Measurements from ENCODE around the gene TNFSF13B. TPM values are rescaled to one million over a fixed set of nuclear protein-coding genes. Genes with fewer than 3 reads are reported as not detected.
"Not testable (repeated sequence)": the region's sequence is repeated elsewhere in the genome, so short reads cannot be mapped to it uniquely, and the experiment has no call there.

The TNFSF13B gene
- total RNA-seq, 2 donors from 2014 or later, result 0.35 to 1.5 TPM

DNA sequence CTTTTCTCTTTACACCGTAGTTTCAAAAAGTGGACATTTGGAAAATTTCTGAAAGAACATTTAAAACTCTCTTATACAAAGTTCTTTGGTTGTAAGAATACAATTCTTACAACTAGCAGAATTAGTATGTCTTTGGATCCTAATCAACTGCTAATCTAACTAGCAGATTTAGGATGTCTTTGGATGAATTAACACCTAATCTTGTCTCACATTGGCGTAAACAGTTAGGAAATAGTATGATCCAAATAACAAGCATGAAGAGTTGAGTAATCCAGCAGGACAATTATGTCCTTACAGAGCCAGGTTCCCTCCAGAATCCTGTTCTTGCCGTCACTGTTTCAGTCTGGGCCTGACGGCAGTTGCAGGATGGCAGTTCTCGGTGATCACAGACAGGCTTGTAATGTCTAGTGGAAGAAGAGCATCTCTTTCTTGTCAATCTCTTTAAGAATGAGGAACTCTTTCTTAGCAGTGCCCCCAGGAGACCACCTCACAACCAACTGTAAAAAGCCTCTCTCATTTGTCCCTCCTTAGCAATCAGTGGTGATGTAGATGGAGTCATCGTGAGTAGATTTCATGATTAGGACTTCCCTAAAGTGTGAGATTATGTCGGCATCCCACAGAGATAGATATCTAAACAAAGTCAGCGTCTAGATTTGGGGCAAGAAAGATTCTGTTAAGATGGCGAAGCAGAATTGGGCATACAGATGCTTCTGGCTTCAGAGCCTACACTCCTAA lies 5.7 kb upstream of the TNFSF13B start:
- DNase-seq, result no peak
- Mint-ChIP-seq H3K36me3 (ENCODE audit: low read depth) (peaks cover 2% of the 10 kb centered on the region), H3K27me3 (ENCODE audit: insufficient read depth) (no peaks in the 10 kb centered on the region), H3K9me3 (no peaks in the 10 kb centered on the region), H3K4me3 (no peak overlapping the region), H3K27ac (no peak overlapping the region), H3K4me1 (no peaks in the 10 kb centered on the region)
- no peak overlapping the region for H3K27ac ChIP-seq (ENCODE audit: low read depth, low read length)
- H3K36me3 ChIP-seq (ENCODE audit: control insufficient read depth, insufficient read depth, low read length), result no peaks in the 10 kb centered on the region
- H3K4me3 ChIP-seq (ENCODE audit: low read length), result no peak overlapping the region
- H3K9ac ChIP-seq (ENCODE audit: extremely low read depth, low read length, poor library complexity, severe bottlenecking), result no peak overlapping the region
- WGBS, 2 experiments (ENCODE audit: insufficient coverage in 1 of 2, insufficient read length in 1 of 2), result 93 to 96% methylated on average over 3 to 8 of the region's 9 CpGs
- no peaks in the 10 kb centered on the region for H3K27me3 ChIP-seq (ENCODE audit: control insufficient read depth, insufficient read depth, low read length, poor library complexity, severe bottlenecking)
- no peaks in the 10 kb centered on the region for H3K4me1 ChIP-seq (ENCODE audit: control insufficient read depth, insufficient read depth, low read length)
- TF ChIP-seq, protein P1, sequence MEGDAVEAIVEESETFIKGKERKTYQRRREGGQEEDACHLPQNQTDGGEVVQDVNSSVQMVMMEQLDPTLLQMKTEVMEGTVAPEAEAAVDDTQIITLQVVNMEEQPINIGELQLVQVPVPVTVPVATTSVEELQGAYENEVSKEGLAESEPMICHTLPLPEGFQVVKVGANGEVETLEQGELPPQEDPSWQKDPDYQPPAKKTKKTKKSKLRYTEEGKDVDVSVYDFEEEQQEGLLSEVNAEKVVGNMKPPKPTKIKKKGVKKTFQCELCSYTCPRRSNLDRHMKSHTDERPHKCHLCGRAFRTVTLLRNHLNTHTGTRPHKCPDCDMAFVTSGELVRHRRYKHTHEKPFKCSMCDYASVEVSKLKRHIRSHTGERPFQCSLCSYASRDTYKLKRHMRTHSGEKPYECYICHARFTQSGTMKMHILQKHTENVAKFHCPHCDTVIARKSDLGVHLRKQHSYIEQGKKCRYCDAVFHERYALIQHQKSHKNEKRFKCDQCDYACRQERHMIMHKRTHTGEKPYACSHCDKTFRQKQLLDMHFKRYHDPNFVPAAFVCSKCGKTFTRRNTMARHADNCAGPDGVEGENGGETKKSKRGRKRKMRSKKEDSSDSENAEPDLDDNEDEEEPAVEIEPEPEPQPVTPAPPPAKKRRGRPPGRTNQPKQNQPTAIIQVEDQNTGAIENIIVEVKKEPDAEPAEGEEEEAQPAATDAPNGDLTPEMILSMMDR (conservative IDR thresholded peaks at IDR 0.05), result no peak
- no peaks in the 10 kb centered on the region for H3K9me3 ChIP-seq (ENCODE audit: control insufficient read depth, low read length)

DNA sequence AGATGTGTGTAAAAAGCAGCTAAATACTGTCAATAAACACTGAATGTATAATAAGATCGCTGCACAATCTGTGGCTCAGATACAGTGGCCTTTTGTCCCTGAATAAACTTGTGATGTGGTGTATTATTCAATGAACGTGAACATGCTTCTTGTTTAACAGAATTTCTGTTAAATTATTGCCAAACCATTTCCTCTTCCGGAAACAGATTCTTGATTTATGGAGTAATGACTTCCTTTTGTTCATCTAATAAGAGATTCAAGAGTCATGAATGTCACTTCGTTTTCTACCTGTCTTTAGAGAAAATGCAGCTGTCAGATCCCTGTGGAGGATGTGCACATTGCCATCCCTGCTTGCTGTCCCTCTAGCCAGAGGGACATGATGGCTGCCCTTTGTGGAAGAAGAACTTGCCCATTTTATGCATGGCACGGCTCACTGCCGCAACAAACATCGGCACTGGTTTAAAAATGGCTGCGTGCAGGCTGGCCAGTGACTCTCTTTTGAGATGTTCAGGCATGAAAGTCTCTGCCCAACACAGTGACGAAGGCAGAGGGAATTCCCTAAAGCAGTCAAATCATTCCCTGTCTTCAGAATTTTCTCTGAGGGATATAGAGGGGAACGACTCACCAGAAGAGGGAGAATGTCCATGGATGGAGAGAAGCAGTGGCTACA lies 3.1 kb upstream of the TNFSF13B start:
- no peaks in the 10 kb centered on the region for H3K27me3 ChIP-seq (ENCODE audit: control insufficient read depth, insufficient read depth, low read length, poor library complexity, severe bottlenecking)
- WGBS, 2 experiments (ENCODE audit: insufficient coverage in 1 of 2, insufficient read length in 1 of 2), result 88% methylated on average over 8 to 10 of the region's 10 CpGs
- no peak overlapping the region for H3K9ac ChIP-seq (ENCODE audit: extremely low read depth, low read length, poor library complexity, severe bottlenecking)
- Mint-ChIP-seq H3K36me3 (ENCODE audit: low read depth) (peaks cover 2% of the 10 kb centered on the region), H3K9me3 (no peaks in the 10 kb centered on the region), H3K4me1 (peaks cover 2% of the 10 kb centered on the region), H3K27me3 (ENCODE audit: insufficient read depth) (no peaks in the 10 kb centered on the region), H3K4me3 (no peak overlapping the region), H3K27ac (no peak overlapping the region)
- no peaks in the 10 kb centered on the region for H3K36me3 ChIP-seq (ENCODE audit: control insufficient read depth, insufficient read depth, low read length)
- no peak for DNase-seq
- no peak overlapping the region for H3K27ac ChIP-seq (ENCODE audit: low read depth, low read length)
- no peaks in the 10 kb centered on the region for H3K4me1 ChIP-seq (ENCODE audit: control insufficient read depth, insufficient read depth, low read length)
- H3K4me3 ChIP-seq (ENCODE audit: low read length), result no peak overlapping the region
- TF ChIP-seq, protein P1 (conservative IDR thresholded peaks at IDR 0.05), result no peak
- no peaks in the 10 kb centered on the region for H3K9me3 ChIP-seq (ENCODE audit: control insufficient read depth, low read length)

DNA sequence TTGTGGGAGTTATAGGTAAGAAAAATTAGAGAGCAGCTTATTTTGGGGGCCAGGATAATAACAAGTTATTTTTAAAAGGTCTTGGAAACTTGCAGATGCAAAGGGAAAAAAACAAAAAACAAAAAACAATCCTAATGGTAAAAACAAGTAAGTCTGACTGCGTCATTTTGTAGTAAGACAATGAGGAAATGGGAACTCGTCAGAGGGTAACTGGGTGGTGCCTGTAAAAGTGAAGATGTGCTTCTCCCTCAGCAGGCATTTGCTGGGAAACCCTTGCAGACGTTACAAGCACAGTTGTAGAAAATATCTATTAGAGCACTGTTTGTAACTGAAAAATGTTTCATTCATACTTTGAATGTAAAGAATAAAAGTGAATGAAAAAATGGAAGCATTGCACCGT lies 2.2 kb upstream of the TNFSF13B start:
- H3K9me3 Mint-ChIP-seq, result no peaks in the 10 kb centered on the region
- Histone ChIP-seq H3K36me3 (ENCODE audit: control insufficient read depth, insufficient read depth, low read length) (no peaks in the 10 kb centered on the region), H3K27ac (ENCODE audit: low read depth, low read length) (no peak overlapping the region), H3K9ac (ENCODE audit: extremely low read depth, low read length, poor library complexity, severe bottlenecking) (no peak overlapping the region), H3K4me3 (ENCODE audit: low read length) (no peak overlapping the region), H3K9me3 (ENCODE audit: control insufficient read depth, low read length) (no peaks in the 10 kb centered on the region), H3K27me3 (ENCODE audit: control insufficient read depth, insufficient read depth, low read length, poor library complexity, severe bottlenecking) (no peaks in the 10 kb centered on the region), H3K4me1 (ENCODE audit: control insufficient read depth, insufficient read depth, low read length) (no peaks in the 10 kb centered on the region)
- no peak overlapping the region for H3K27ac Mint-ChIP-seq
- no peak for DNase-seq
- H3K4me3 Mint-ChIP-seq, result no peak overlapping the region
- WGBS, 2 experiments (ENCODE audit: insufficient coverage in 1 of 2, insufficient read length in 1 of 2), result 78 to 94% methylated on average over 2 to 4 of the region's 4 CpGs
- no peaks in the 10 kb centered on the region for H3K27me3 Mint-ChIP-seq (ENCODE audit: insufficient read depth)
- TF ChIP-seq, protein P1 (conservative IDR thresholded peaks at IDR 0.05), result no peak
- peaks cover 2% of the 10 kb centered on the region for H3K36me3 Mint-ChIP-seq (ENCODE audit: low read depth)
- peaks cover 2% of the 10 kb centered on the region for H3K4me1 Mint-ChIP-seq

DNA sequence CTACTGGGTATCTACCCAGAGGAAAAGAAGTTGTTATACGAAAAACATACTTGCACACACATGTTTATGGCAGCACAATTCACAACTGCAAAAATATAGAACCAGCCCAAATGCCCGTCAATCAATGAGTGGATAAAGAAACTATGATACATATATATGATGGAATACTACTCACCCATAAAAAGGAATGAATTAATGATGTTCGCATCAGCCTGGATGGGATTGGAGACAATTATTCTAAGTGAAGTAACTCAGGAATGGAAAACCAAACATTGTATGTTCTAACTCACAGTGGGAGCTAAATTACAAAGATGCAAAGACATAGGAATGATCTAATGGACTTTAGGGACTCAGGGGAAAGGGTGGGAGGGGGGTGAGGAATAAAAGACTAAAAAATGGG lies 1.7 kb upstream of the TNFSF13B start:
- H3K4me3 ChIP-seq (ENCODE audit: low read length); H3K27ac ChIP-seq (ENCODE audit: low read depth, low read length); H3K36me3 Mint-ChIP-seq (ENCODE audit: low read depth); H3K9me3 ChIP-seq (ENCODE audit: control insufficient read depth, low read length); H3K27me3 Mint-ChIP-seq (ENCODE audit: insufficient read depth); DNase-seq; H3K36me3 ChIP-seq (ENCODE audit: control insufficient read depth, insufficient read depth, low read length); H3K4me1 Mint-ChIP-seq; H3K9ac ChIP-seq (ENCODE audit: extremely low read depth, low read length, poor library complexity, severe bottlenecking); H3K9me3 Mint-ChIP-seq; H3K27ac Mint-ChIP-seq; H3K4me3 Mint-ChIP-seq; H3K4me1 ChIP-seq (ENCODE audit: control insufficient read depth, insufficient read depth, low read length); H3K27me3 ChIP-seq (ENCODE audit: control insufficient read depth, insufficient read depth, low read length, poor library complexity, severe bottlenecking): not testable (repeated sequence)
- WGBS, 2 experiments (ENCODE audit: insufficient coverage in 1 of 2, insufficient read length in 1 of 2), result 100% methylated on average over 1 of the region's 3 CpGs; no CpG with 5 or more reads in 1 of the 2 experiments

Data from endodermal cell (in vitro differentiated cells).